SH-SY5Y (cell line): Measurements from ENCODE around the gene WDFY3.

Experiments used
- GATA2 ChIP-seq: IDR thresholded peaks from 2 replicates; pipeline ENCODE4 v1.6.1; 2011; ENCODE audit warnings: mild to moderate bottlenecking, low read depth, low read length
- GATA3 ChIP-seq: IDR thresholded peaks from 2 replicates; pipeline ENCODE4 v1.6.1; 2011; ENCODE audit warnings: low read depth, mild to moderate bottlenecking, low read length, moderate library complexity

DNA sequence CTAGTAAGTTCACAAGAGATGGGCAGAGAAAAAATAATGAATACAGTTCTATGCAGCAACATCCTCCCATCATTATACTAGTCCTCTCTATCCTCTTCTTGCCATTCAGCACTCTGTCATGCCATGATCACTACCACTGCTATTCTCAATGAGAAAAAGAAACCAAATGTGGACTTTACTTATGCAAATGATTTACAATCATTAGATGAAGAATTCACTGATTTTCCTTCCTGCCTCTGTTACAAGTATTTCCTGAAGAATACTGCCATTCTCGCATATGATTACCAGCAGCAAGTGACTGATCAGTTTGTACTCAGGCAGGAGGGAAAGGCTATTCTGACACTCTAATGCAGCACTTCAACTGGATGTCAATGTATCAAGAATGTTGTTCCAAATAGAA, 50.3 kb downstream of the WDFY3 start:
- TF ChIP-seq GATA3, result no peak
- no peak for TF ChIP-seq GATA2
